IMR-90 (cell line): ENCODE measurements around the gene LYSMD4.

ENCODE experiments used
- CEBPB ChIP-seq: IDR thresholded peaks from 2 replicates; pipeline ENCODE4 v1.6.1; 2012; ENCODE audit warnings: low read depth, low read length, improper control_type of control experiment
- MAFK ChIP-seq: IDR thresholded peaks from 2 replicates; pipeline ENCODE4 v1.6.1; 2012; ENCODE audit warnings: low read depth, low read length, improper control_type of control experiment
- MXI1 ChIP-seq: IDR thresholded peaks from 2 replicates; pipeline ENCODE4 v1.6.1; 2012; ENCODE audit warnings: low read depth, mild to moderate bottlenecking, low read length, moderate library complexity, borderline replicate concordance
- POLR2A ChIP-seq: IDR thresholded peaks from 2 replicates; pipeline ENCODE4 v1.6.1; 2012; ENCODE audit warnings: mild to moderate bottlenecking, low read depth, low read length
- RCOR1 ChIP-seq: IDR thresholded peaks from 2 replicates; pipeline ENCODE4 v1.6.1; 2012; ENCODE audit warnings: mild to moderate bottlenecking, low read length, improper control_type of control experiment; ENCODE audit not compliant: insufficient replicate concordance
- USF2 ChIP-seq: fragments of 150-350 bp; IDR thresholded peaks from 2 replicates; pipeline ENCODE4 v1.6.1; 2017; ENCODE audit warnings: mild to moderate bottlenecking, antibody characterized with exemption, low read length, low read depth
- TF ChIP-seq, protein P1 (sequence below): conservative IDR thresholded peaks from 2 replicates; pipeline ENCODE4 v1.5.1; 2012; ENCODE audit warnings: mild to moderate bottlenecking, low read depth, low read length, improper control_type of control experiment

DNA sequence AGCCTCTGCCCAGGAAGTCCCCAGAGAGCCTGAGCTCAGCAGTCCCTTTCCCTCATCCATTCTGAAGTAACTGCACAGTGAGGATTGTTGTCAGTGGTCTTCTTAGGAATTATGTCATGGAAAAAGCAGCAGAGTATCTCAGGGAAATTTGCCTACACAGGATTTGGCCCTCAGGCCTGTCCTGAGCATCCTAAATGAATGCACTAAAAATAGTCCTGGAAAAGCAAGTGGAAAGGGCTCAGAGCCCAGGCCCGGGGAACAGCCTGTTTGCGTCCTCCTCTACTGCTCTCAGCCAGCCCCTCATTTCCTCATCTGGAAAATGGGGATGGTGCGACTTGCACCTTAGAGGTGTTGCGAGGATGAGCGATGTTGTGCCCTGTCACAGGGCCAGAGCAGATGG is 21.6 kb downstream of the LYSMD4 start:
- no peak for TF ChIP-seq MAFK
- TF ChIP-seq, protein P1, sequence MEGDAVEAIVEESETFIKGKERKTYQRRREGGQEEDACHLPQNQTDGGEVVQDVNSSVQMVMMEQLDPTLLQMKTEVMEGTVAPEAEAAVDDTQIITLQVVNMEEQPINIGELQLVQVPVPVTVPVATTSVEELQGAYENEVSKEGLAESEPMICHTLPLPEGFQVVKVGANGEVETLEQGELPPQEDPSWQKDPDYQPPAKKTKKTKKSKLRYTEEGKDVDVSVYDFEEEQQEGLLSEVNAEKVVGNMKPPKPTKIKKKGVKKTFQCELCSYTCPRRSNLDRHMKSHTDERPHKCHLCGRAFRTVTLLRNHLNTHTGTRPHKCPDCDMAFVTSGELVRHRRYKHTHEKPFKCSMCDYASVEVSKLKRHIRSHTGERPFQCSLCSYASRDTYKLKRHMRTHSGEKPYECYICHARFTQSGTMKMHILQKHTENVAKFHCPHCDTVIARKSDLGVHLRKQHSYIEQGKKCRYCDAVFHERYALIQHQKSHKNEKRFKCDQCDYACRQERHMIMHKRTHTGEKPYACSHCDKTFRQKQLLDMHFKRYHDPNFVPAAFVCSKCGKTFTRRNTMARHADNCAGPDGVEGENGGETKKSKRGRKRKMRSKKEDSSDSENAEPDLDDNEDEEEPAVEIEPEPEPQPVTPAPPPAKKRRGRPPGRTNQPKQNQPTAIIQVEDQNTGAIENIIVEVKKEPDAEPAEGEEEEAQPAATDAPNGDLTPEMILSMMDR, result no peak
- no peak for TF ChIP-seq POLR2A
- TF ChIP-seq RCOR1, result no peak
- TF ChIP-seq CEBPB, result no peak
- TF ChIP-seq USF2, result no peak
- no peak for TF ChIP-seq MXI1
